Upper lobe of right lung (tissue), 1 donor: Measurements from ENCODE around the gene RPTOR. TPM values are rescaled to one million over a fixed set of nuclear protein-coding genes. Genes with fewer than 3 reads are reported as not detected.

Source experiments
- ATAC-seq: fragments of 200-7000 bp; cut with Tn5 transposase; one replicate; pipeline ENCODE4 v1.9.1; 2020; ENCODE audit warnings: mild to moderate bottlenecking, moderate library complexity
- DNase-seq: peaks from one replicate; pipeline ENCODE4 v3.0.0-alpha.2; 2020
- H3K27ac ChIP-seq: fragments of 200-600 bp; one replicate; pipeline ENCODE4 v1.8.0; 2022
- H3K27me3 ChIP-seq: fragments of 200-600 bp; one replicate; pipeline ENCODE4 v1.8.0; 2022; ENCODE audit warnings: mild to moderate bottlenecking
- H3K36me3 ChIP-seq: fragments of 200-600 bp; one replicate; pipeline ENCODE4 v1.8.0; 2022
- H3K4me1 ChIP-seq: fragments of 200-600 bp; one replicate; pipeline ENCODE4 v1.8.0; 2022
- H3K4me3 ChIP-seq: fragments of 200-600 bp; one replicate; pipeline ENCODE4 v1.8.0; 2022; ENCODE audit warnings: mild to moderate bottlenecking
- H3K9me3 ChIP-seq: fragments of 200-600 bp; one replicate; pipeline ENCODE4 v1.8.0; 2022
- CTCF ChIP-seq: fragments of 200-600 bp; IDR thresholded peaks from one replicate; pipeline ENCODE4 v1.8.0; 2022; ENCODE audit warnings: antibody characterized with exemption
- intact Hi-C: fragments of 100-400 bp; cut with DNase I; formaldehyde crosslinking; loops from one replicate; pipeline ENCODE4 v1.11.0; 2022
- total RNA-seq: library from RNA; stranded (reverse); fragmentation: NEBNext Ultra II Directional; extraction: Animal tissue kit (Norgen Biotek cat#: 25700); gene quantifications from one replicate; pipeline ENCODE4 v1.2.1, GENCODE V29; 2021
- donor health status: DM: no; HTN: yes; CAD: no; lungs with severe emphysema.

Gene RPTOR
- total RNA-seq, 1 donor from 2014 or later: 35.4 TPM

DNA sequence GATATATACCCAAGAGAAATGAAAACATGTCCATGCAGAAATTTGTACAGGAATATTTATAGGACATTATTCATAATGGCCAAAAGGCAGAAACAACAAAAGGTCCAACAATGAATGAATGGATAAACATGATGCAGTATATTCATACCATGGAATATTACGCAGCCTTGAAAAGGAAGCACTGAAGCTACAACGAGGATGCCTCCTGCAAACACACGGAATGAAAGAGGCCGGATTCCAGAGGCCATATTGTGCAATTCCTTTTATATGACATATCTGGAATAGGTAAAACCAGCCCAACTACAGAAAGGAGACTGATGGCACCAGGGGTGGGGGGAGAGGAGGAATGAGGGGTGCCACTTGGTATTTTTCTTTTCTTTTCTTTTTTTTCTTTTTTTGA is 432.5 kb downstream of the RPTOR start:
- intact Hi-C loops: no loop called here
- Histone ChIP-seq H3K9me3 (no peaks in the 10 kb centered on the region), H3K4me1 (peaks cover 9% of the 10 kb centered on the region), H3K36me3 (no peaks in the 10 kb centered on the region), H3K27ac (no peak overlapping the region), H3K27me3 (peaks cover 13% of the 10 kb centered on the region), H3K4me3 (no peak overlapping the region)
- no peak for TF ChIP-seq CTCF
- DNase-seq (no peak), ATAC-seq (no peak)

DNA sequence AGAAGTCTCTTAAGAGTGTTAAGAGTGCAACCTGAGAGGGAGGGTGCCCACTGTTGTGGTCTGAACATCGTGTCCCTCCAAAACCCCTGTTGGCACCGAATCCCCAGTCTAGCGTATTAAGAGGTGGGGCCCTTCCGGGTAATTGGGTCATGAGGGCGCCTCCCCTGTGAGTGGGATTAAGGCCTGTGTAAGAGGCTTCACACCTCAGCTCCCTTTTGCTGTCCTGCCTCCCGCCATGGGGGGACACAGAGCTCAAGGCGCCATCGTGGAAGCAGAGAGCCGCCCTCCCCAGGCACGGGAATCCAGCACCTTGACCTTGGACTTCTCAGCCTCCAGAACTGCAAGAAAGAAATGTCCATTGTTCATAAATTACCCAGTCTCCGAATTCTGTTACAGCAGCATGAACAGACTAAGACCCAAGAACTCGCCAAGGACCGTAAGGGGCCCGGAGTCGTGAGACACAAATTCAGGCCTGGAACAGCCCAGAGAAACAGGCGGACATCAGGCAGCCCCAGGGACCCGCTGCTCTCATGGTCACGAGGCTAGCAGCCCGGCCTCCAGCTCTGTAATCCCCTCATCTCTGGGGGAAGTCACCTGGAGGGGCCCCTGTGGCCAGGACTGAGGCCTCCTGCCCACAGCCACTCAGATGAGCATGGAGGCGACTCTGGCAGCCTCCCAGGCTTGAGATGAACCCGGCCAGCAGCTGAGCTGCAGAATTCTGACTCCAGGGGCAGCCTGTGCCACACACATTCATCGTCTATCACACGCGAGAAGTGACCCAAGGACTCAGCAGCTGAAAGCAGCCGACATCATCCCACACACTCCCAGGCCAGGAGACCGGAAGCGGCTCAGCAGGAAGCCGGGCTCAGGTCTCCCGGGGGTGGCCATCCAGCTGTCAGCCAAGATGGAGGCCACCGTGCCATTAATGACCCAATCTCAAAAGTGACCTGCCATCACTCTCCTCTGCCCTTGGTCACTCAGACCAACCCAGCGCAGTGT is 434.2 kb downstream of the RPTOR start:
- no peak for ATAC-seq
- no peak for TF ChIP-seq CTCF
- H3K27me3 ChIP-seq: peaks cover 9% of the 10 kb centered on the region
- H3K9me3 ChIP-seq: no peaks in the 10 kb centered on the region
- intact Hi-C loops: no loop called here
- H3K36me3 ChIP-seq: no peaks in the 10 kb centered on the region
- no peak overlapping the region for H3K27ac ChIP-seq
- no peak for DNase-seq
- H3K4me1 ChIP-seq: peaks cover 9% of the 10 kb centered on the region
- no peak overlapping the region for H3K4me3 ChIP-seq

- intact Hi-C loops: loop anchor here (5.0 kb wide), 1 partner anchor 547 kb away; no protein-coding TSS in a partner anchor
- no peak overlapping the region for H3K4me3 ChIP-seq
- no peaks in the 10 kb centered on the region for H3K9me3 ChIP-seq
- peaks cover 9% of the 10 kb centered on the region for H3K4me1 ChIP-seq
- no peak for DNase-seq
- peaks cover 9% of the 10 kb centered on the region for H3K27me3 ChIP-seq
- no peaks in the 10 kb centered on the region for H3K36me3 ChIP-seq
- H3K27ac ChIP-seq: no peak overlapping the region
- ATAC-seq: no peak
- no peak for TF ChIP-seq CTCF
Observed at GRCh38 chr17:80979547-80980378, 435.1 kb downstream of the RPTOR start.

- DNase-seq: no peak
- Histone ChIP-seq H3K9me3 (no peaks in the 10 kb centered on the region), H3K36me3 (no peaks in the 10 kb centered on the region), H3K27me3 (peaks cover 9% of the 10 kb centered on the region), H3K4me3 (no peak overlapping the region), H3K4me1 (peaks cover 9% of the 10 kb centered on the region), H3K27ac (no peak overlapping the region)
- no peak for ATAC-seq
- intact Hi-C loops: loop anchor here (5.0 kb wide), 1 partner anchor 548 kb away; no protein-coding TSS in a partner anchor
- TF ChIP-seq CTCF: no peak
Observed at GRCh38 chr17:80980397-80981061, 435.9 kb downstream of the RPTOR start.
